Erythroblast (primary cell): ENCODE results near the gene BMP7.

Experiments used
- GATA1 ChIP-seq: IDR thresholded peaks from 2 replicates; pipeline ENCODE4 v1.6.1; 2011; ENCODE audit warnings: low read depth, mild to moderate bottlenecking, control low read depth, low read length, moderate library complexity
- POLR2A ChIP-seq: IDR thresholded peaks from 2 replicates; pipeline ENCODE4 v1.6.1; 2011; ENCODE audit warnings: mild to moderate bottlenecking, low read length

DNA sequence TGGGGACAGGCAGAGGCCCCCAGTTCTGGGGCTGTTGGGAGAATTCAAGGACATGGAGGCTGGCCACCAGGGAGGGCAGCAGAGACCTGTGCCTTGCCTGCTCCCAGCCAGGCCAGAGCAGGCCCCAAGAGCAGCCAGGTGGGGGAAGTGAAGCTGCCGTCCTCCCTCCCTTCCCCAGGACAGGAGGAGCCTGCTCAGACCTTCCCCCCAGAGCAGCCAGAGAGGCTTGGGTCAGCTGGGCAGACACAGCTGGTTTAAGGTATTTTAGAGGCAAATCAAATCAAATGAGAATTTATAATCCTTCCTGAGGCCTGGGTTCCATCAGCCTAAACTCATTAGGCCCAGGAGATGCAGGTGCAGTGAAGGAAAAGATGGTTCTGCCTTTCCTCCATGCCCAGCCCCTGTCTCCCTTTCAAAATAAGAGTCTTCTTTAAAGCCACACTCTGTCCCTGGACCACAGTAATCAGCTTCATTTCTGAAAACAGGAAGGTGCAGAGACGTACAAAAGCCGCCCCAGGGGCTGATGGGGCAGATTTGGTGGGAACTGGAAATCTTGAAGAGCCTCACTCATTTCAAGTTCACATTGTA, 21.7 kb downstream of the BMP7 start:
- TF ChIP-seq POLR2A (no peak), GATA1 (no peak)
